ENCODE results near the gene TSNAXIP1. TPM values are rescaled to one million over a fixed set of nuclear protein-coding genes. Genes with fewer than 3 reads are reported as not detected.

TSNAXIP1 gene
- total RNA-seq, 1 experiment from 2014 or later: 1.2 TPM

- Histone ChIP-seq H3K36me3 (ENCODE audit: control insufficient read depth in 1 of 2, insufficient read depth in 2 of 2, low read length in 2 of 2) (peaks cover 5 to 8% of the 10 kb centered on the region in 2 experiments; a peak in 3 of 4 replicates), H3K79me2 (ENCODE audit: insufficient read depth, low read length) (no peaks in the 10 kb centered on the region), H3K9me3 (ENCODE audit: control insufficient read depth in 1 of 2, insufficient read depth in 1 of 2, low read depth in 1 of 2, low read length in 2 of 2) (no peaks in the 10 kb centered on the region), H3K27ac (ENCODE audit: low read depth, low read length) (no peak overlapping the region), H2AFZ (ENCODE audit: low read depth, low read length, poor library complexity, severe bottlenecking) (no peak overlapping the region), H3K9me2 (ENCODE audit: insufficient read depth) (no peaks in the 10 kb centered on the region), H3K27me3 (ENCODE audit: insufficient read depth, low read length) (no peaks in the 10 kb centered on the region), H3K4me2 (ENCODE audit: low read length) (no peak overlapping the region), H3K4me3 (replicated peaks in 1 of 2; ENCODE audit: low read depth in 1 of 2, low read length in 2 of 2) (no peak overlapping the region), H3K4me1 (ENCODE audit: control insufficient read depth in 1 of 2, insufficient read depth in 2 of 2, low read length in 2 of 2) (no peaks in the 10 kb centered on the region), H3K9ac (ENCODE audit: low read length) (no peak overlapping the region), H4K20me1 (ENCODE audit: insufficient read depth) (no peaks in the 10 kb centered on the region)
- no TSS peak for BruUV-seq (replicated peaks)
- ChIA-PET RAD21 (ENCODE audit: low non-redundant PET in 1 of 2, low total read pairs in 2 of 2, uncharacterized antibody in 2 of 2, unreplicated experiment in 2 of 2) (no interaction called here), CTCF (interaction anchor here (2.3 kb wide), 1 partner anchor 9 kb away, joined by 10 read pairs; no protein-coding TSS in a partner anchor), POLR2A (no interaction called here)
- DNase-seq (ENCODE audit: low read depth, low spot score): no peak
- no peak for TF ChIP-seq FOSL1 (IDR thresholded peaks at IDR 0.05; ENCODE audit: low read depth)
- no peak for TF ChIP-seq EGR1 (IDR thresholded peaks at IDR 0.05; ENCODE audit: low read depth)
- no peak for TF ChIP-seq ZBTB33 (IDR thresholded peaks at IDR 0.05; ENCODE audit: extremely low read depth, insufficient replicate concordance, low read length)
- no peak for TF ChIP-seq SRF (IDR thresholded peaks at IDR 0.05; ENCODE audit: low read depth)
- no peak for TF ChIP-seq EZH2 (IDR thresholded peaks at IDR 0.05)
- no peak for TF ChIP-seq CBX3 (IDR thresholded peaks at IDR 0.05; ENCODE audit: low read depth)
- no peak for ATAC-seq
- intact Hi-C loops (cut with micrococcal nuclease): no loop called here
Observed at GRCh38 chr16:67825119-67825518, 18.4 kb downstream of the TSNAXIP1 start.

- intact Hi-C loops (cut with micrococcal nuclease): no loop called here
- CTCF ChIA-PET: interaction anchor here (2.3 kb wide), 1 partner anchor 9 kb away, joined by 10 read pairs; no protein-coding TSS in a partner anchor
- Histone ChIP-seq H3K9me3 (ENCODE audit: control insufficient read depth in 1 of 2, insufficient read depth in 1 of 2, low read depth in 1 of 2, low read length in 2 of 2) (no peaks in the 10 kb centered on the region), H2AFZ (ENCODE audit: low read depth, low read length, poor library complexity, severe bottlenecking) (no peak overlapping the region), H3K4me3 (replicated peaks in 1 of 2; ENCODE audit: low read depth in 1 of 2, low read length in 2 of 2) (no peak overlapping the region), H3K27me3 (ENCODE audit: insufficient read depth, low read length) (no peaks in the 10 kb centered on the region), H3K9ac (ENCODE audit: low read length) (no peak overlapping the region), H3K27ac (ENCODE audit: low read depth, low read length) (no peak overlapping the region), H3K4me2 (ENCODE audit: low read length) (no peak overlapping the region), H3K4me1 (ENCODE audit: control insufficient read depth in 1 of 2, insufficient read depth in 2 of 2, low read length in 2 of 2) (no peaks in the 10 kb centered on the region), H4K20me1 (ENCODE audit: insufficient read depth) (no peaks in the 10 kb centered on the region), H3K9me2 (ENCODE audit: insufficient read depth) (no peaks in the 10 kb centered on the region), H3K36me3 (ENCODE audit: control insufficient read depth in 1 of 2, insufficient read depth in 2 of 2, low read length in 2 of 2) (peaks cover 10 to 14% of the 10 kb centered on the region in 2 experiments; a peak in 3 of 4 replicates), H3K79me2 (ENCODE audit: insufficient read depth, low read length) (no peaks in the 10 kb centered on the region)
- no TSS peak for BruUV-seq (replicated peaks)
- TF ChIP-seq ATF3 (IDR thresholded peaks at IDR 0.05) (no peak), TCF7L2 (IDR thresholded peaks at IDR 0.05; ENCODE audit: borderline replicate concordance, extremely low read depth, insufficient read depth, insufficient read length) (no peak), EGR1 (IDR thresholded peaks at IDR 0.05; ENCODE audit: low read depth) (no peak), FOSL1 (IDR thresholded peaks at IDR 0.05; ENCODE audit: low read depth) (no peak), JUND (IDR thresholded peaks at IDR 0.05) (no peak), CEBPB (IDR thresholded peaks at IDR 0.05; ENCODE audit: low read depth) (no peak), ELF1 (IDR thresholded peaks at IDR 0.05; ENCODE audit: borderline replicate concordance, low read depth) (no peak), SRF (IDR thresholded peaks at IDR 0.05; ENCODE audit: low read depth) (no peak), YY1 (IDR thresholded peaks at IDR 0.05; ENCODE audit: extremely low read depth, insufficient replicate concordance, low read depth, low read length) (no peak), RAD21 (IDR thresholded peaks at IDR 0.05; ENCODE audit: low read depth) (no peak), ZNF274 (IDR thresholded peaks at IDR 0.05; ENCODE audit: low read depth, low read length) (no peak)
- POLR2A ChIA-PET: no interaction called here
- RAD21 ChIA-PET (ENCODE audit: low non-redundant PET in 1 of 2, low total read pairs in 2 of 2, uncharacterized antibody in 2 of 2, unreplicated experiment in 2 of 2): no interaction called here
- DNase-seq (ENCODE audit: low read depth, low spot score): no peak
- no peak for ATAC-seq
Observed at GRCh38 chr16:67825906-67826305, 19.2 kb downstream of the TSNAXIP1 start.
